Measurements from ENCODE around the gene MEGF6. TPM values are rescaled to one million over a fixed set of nuclear protein-coding genes. Genes with fewer than 3 reads are reported as not detected.

MEGF6 gene
- total and polyA plus RNA-seq, 2 donors (not counting 1 experiment from before 2014, with no cell fraction given) = 43.2 to 77.3 TPM

DNA sequence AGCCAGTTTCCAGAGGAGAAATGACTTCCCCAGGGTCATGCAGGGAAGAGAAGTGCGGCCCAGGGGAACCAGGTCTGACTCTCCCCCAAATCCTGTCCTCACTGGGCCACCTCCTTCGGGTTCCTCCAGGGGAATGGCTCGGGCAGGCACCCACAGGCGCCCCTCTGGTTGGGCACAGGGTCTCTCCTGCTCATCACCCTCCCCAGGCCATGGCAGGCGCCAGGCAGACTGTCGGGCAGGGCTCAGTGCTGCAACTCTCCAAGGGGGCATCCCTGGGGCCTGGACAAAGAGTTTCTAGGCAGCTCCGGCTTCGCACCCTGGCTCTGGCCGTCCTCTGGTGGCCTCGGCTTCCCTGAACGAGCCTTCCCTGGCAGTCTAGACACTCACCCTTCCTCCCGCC, 75.6 kb downstream of the MEGF6 start:
- DNase-seq (no peak), ATAC-seq (ENCODE audit: low read depth) (no peak)
- Mint-ChIP-seq H3K4me1 (peaks cover 5% of the 10 kb centered on the region), H3K4me3 (no peak overlapping the region), H3K27ac (no peak overlapping the region), H3K27me3 (no peaks in the 10 kb centered on the region), H3K9me3 (ENCODE audit: insufficient read depth) (no peaks in the 10 kb centered on the region)
- no peak for TF ChIP-seq EZH2 (IDR thresholded peaks at IDR 0.05; ENCODE audit: borderline replicate concordance, insufficient read depth, low read depth, low read length, poor library complexity, severe bottlenecking)
- TF ChIP-seq, protein P1, sequence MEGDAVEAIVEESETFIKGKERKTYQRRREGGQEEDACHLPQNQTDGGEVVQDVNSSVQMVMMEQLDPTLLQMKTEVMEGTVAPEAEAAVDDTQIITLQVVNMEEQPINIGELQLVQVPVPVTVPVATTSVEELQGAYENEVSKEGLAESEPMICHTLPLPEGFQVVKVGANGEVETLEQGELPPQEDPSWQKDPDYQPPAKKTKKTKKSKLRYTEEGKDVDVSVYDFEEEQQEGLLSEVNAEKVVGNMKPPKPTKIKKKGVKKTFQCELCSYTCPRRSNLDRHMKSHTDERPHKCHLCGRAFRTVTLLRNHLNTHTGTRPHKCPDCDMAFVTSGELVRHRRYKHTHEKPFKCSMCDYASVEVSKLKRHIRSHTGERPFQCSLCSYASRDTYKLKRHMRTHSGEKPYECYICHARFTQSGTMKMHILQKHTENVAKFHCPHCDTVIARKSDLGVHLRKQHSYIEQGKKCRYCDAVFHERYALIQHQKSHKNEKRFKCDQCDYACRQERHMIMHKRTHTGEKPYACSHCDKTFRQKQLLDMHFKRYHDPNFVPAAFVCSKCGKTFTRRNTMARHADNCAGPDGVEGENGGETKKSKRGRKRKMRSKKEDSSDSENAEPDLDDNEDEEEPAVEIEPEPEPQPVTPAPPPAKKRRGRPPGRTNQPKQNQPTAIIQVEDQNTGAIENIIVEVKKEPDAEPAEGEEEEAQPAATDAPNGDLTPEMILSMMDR (IDR thresholded peaks at IDR 0.05) = no peak
- Histone ChIP-seq H2AFZ (ENCODE audit: insufficient read depth, low read depth, low read length, poor library complexity, severe bottlenecking) (no peak overlapping the region), H3K27ac (ENCODE audit: low read length in 2 of 2) (no peak overlapping the region), H3K9ac (ENCODE audit: low read length) (no peak overlapping the region), H4K20me1 (ENCODE audit: control insufficient read depth, insufficient read depth, low read length, poor library complexity, severe bottlenecking) (no peaks in the 10 kb centered on the region), H3K4me3 (ENCODE audit: control extremely low read depth in 1 of 5, extremely low read depth in 1 of 5, insufficient read depth in 1 of 5, low read depth in 2 of 5, low read length in 4 of 5) (no peak overlapping the region), H3K4me2 (replicated peaks; ENCODE audit: low read depth, low read length, poor library complexity, severe bottlenecking) (no peak overlapping the region), H3K36me3 (replicated peaks in 1 of 2; ENCODE audit: control extremely low read depth in 1 of 2, control insufficient read depth in 1 of 2, extremely low read depth in 1 of 2, insufficient read depth in 2 of 2, low read length in 1 of 2) (no peaks in the 10 kb centered on the region), H3K79me2 (ENCODE audit: control insufficient read depth, insufficient read depth, low read length) (no peaks in the 10 kb centered on the region), H3K9me3 (ENCODE audit: control extremely low read depth in 1 of 3, control insufficient read depth in 2 of 3, insufficient read depth in 1 of 3, low read length in 2 of 3) (no peaks in the 10 kb centered on the region), H3K27me3 (replicated peaks in 1 of 4; ENCODE audit: control extremely low read depth in 1 of 4, control insufficient read depth in 3 of 4, insufficient read depth in 4 of 4, low read length in 3 of 4) (no peaks in the 10 kb centered on the region), H3K4me1 (ENCODE audit: control insufficient read depth in 2 of 2, insufficient read depth in 2 of 2, low read length in 2 of 2) (peaks cover 0 to 8% of the 10 kb centered on the region in 2 donors)
- ChIA-PET CTCF (interaction anchor here (0.6 kb wide), 1 partner anchor 455 kb away, joined by 3 read pairs; no protein-coding TSS in a partner anchor), POLR2A (no interaction called here)
- intact Hi-C loops (cut with micrococcal nuclease) = no loop called here
- WGBS (ENCODE audit: insufficient coverage) = 86% methylated on average over 10 of the region's 12 CpGs

GRCh38 chr1:3534803-3535637, 76.3 kb downstream of the MEGF6 start:
- TF ChIP-seq EZH2 (IDR thresholded peaks at IDR 0.05; ENCODE audit: borderline replicate concordance, insufficient read depth, low read depth, low read length, poor library complexity, severe bottlenecking) = no peak
- TF ChIP-seq, protein P1 (IDR thresholded peaks at IDR 0.05) = no peak
- Histone ChIP-seq H3K27ac (ENCODE audit: low read length in 2 of 2) (no peak overlapping the region), H3K9ac (ENCODE audit: low read length) (no peak overlapping the region), H4K20me1 (ENCODE audit: control insufficient read depth, insufficient read depth, low read length, poor library complexity, severe bottlenecking) (no peaks in the 10 kb centered on the region), H3K27me3 (replicated peaks in 1 of 4; ENCODE audit: control extremely low read depth in 1 of 4, control insufficient read depth in 3 of 4, insufficient read depth in 4 of 4, low read length in 3 of 4) (no peaks in the 10 kb centered on the region), H3K4me1 (ENCODE audit: control insufficient read depth in 2 of 2, insufficient read depth in 2 of 2, low read length in 2 of 2) (peaks cover 4 to 15% of the 10 kb centered on the region in 2 donors), H3K4me3 (ENCODE audit: control extremely low read depth in 1 of 5, extremely low read depth in 1 of 5, insufficient read depth in 1 of 5, low read depth in 2 of 5, low read length in 4 of 5) (no peak overlapping the region), H3K79me2 (ENCODE audit: control insufficient read depth, insufficient read depth, low read length) (peaks cover 2% of the 10 kb centered on the region), H3K4me2 (replicated peaks; ENCODE audit: low read depth, low read length, poor library complexity, severe bottlenecking) (no peak overlapping the region), H3K9me3 (ENCODE audit: control extremely low read depth in 1 of 3, control insufficient read depth in 2 of 3, insufficient read depth in 1 of 3, low read length in 2 of 3) (no peaks in the 10 kb centered on the region), H2AFZ (ENCODE audit: insufficient read depth, low read depth, low read length, poor library complexity, severe bottlenecking) (no peak overlapping the region), H3K36me3 (replicated peaks in 1 of 2; ENCODE audit: control extremely low read depth in 1 of 2, control insufficient read depth in 1 of 2, extremely low read depth in 1 of 2, insufficient read depth in 2 of 2, low read length in 1 of 2) (no peaks in the 10 kb centered on the region)
- ChIA-PET POLR2A (no interaction called here), CTCF (no interaction called here)
- Mint-ChIP-seq H3K27ac (no peak overlapping the region), H3K4me3 (no peak overlapping the region), H3K9me3 (ENCODE audit: insufficient read depth) (no peaks in the 10 kb centered on the region), H3K4me1 (peaks cover 11% of the 10 kb centered on the region), H3K27me3 (no peaks in the 10 kb centered on the region)
- intact Hi-C loops (cut with micrococcal nuclease) = no loop called here
- 78% methylated on average over 17 of the region's 17 CpGs for WGBS (ENCODE audit: insufficient coverage)
- DNase-seq = no peak
- no peak for ATAC-seq (ENCODE audit: low read depth)
